ENCODE results near the gene OR9A2. TPM values are rescaled to one million over a fixed set of nuclear protein-coding genes. Genes with fewer than 3 reads are reported as not detected.

The OR9A2 gene
- total RNA-seq, 1 experiment from 2014 or later: not detected

GRCh38 chr7:143042790-143043271 is 15.9 kb upstream of the OR9A2 start:
- CTCF ChIA-PET: interaction anchor here (2.3 kb wide), 1 partner anchor 172 kb away, joined by 12 read pairs; no protein-coding TSS in a partner anchor

GRCh38 chr7:143042159-143042789 is 15.3 kb upstream of the OR9A2 start:
- Histone ChIP-seq H3K36me3 (ENCODE audit: control insufficient read depth, insufficient read depth, low read length) (no peaks in the 10 kb centered on the region), H3K9me3 (0 out of 2 replicates have a peak, but pooled peaks cover 3% of the 10 kb centered on the region), H3K4me1 (peaks cover 42% of the 10 kb centered on the region), H3K4me3 (ENCODE audit: low read depth, low read length) (no peak overlapping the region), H3K27me3 (replicated peaks; ENCODE audit: control insufficient read depth, insufficient read depth, low read length) (no peaks in the 10 kb centered on the region; the same call in 1 of the 2 replicates)
- intact Hi-C loops (cut with micrococcal nuclease; ENCODE audit: unreplicated experiment): no loop called here
- ChIA-PET POLR2A (no interaction called here), CTCF (interaction anchor here (2.3 kb wide), 1 partner anchor 173 kb away, joined by 12 read pairs; no protein-coding TSS in a partner anchor)
- peaks cover 38% of the 10 kb centered on the region for H3K4me1 Mint-ChIP-seq (ENCODE audit: low read depth, unreplicated experiment)
- H3K27ac Mint-ChIP-seq (ENCODE audit: unreplicated experiment): peak overlapping the region; percentile 79
- H3K36me3 Mint-ChIP-seq (ENCODE audit: insufficient read depth, unreplicated experiment): no peaks in the 10 kb centered on the region
- H3K9me3 Mint-ChIP-seq (ENCODE audit: unreplicated experiment): no peaks in the 10 kb centered on the region
- H3K27me3 Mint-ChIP-seq (ENCODE audit: insufficient read depth, unreplicated experiment): peaks cover 6% of the 10 kb centered on the region
- BruUV-seq (replicated peaks): no TSS peak
- H3K4me3 Mint-ChIP-seq (ENCODE audit: unreplicated experiment): peak overlapping the region; percentile 52
- DNase-seq: no peak
- TF ChIP-seq CTCF (IDR thresholded peaks at IDR 0.05; ENCODE audit: insufficient read depth in 1 of 2, low read depth in 1 of 2, low read length in 1 of 2, severe bottlenecking in 1 of 2, unreplicated experiment in 1 of 2): no peak

More at GRCh38 chr7:143042790-143043271, 15.9 kb upstream of the OR9A2 start:
- H3K36me3 ChIP-seq (ENCODE audit: control insufficient read depth, insufficient read depth, low read length): no peaks in the 10 kb centered on the region
- H3K9me3 Mint-ChIP-seq (ENCODE audit: unreplicated experiment): no peaks in the 10 kb centered on the region
- no TSS peak for BruUV-seq (replicated peaks)
- DNase-seq: peak; percentile 69 to 75
- POLR2A ChIA-PET: no interaction called here
- intact Hi-C loops (cut with micrococcal nuclease; ENCODE audit: unreplicated experiment): no loop called here
- peak overlapping the region; percentile 79 for H3K27ac Mint-ChIP-seq (ENCODE audit: unreplicated experiment)
- no peaks in the 10 kb centered on the region; the same call in 1 of the 2 replicates for H3K27me3 ChIP-seq (replicated peaks; ENCODE audit: control insufficient read depth, insufficient read depth, low read length)
- no peak overlapping the region for H3K4me3 ChIP-seq (ENCODE audit: low read depth, low read length)
- H3K4me1 Mint-ChIP-seq (ENCODE audit: low read depth, unreplicated experiment): peaks cover 38% of the 10 kb centered on the region
- 0 out of 2 replicates have a peak, but pooled peaks cover 3% of the 10 kb centered on the region for H3K9me3 ChIP-seq
- H3K36me3 Mint-ChIP-seq (ENCODE audit: insufficient read depth, unreplicated experiment): no peaks in the 10 kb centered on the region
- H3K4me1 ChIP-seq: peaks cover 42% of the 10 kb centered on the region
- TF ChIP-seq CTCF (IDR thresholded peaks at IDR 0.05; ENCODE audit: insufficient read depth in 1 of 2, low read depth in 1 of 2, low read length in 1 of 2, severe bottlenecking in 1 of 2, unreplicated experiment in 1 of 2): no peak
- peak overlapping the region; percentile 52 for H3K4me3 Mint-ChIP-seq (ENCODE audit: unreplicated experiment)
- H3K27me3 Mint-ChIP-seq (ENCODE audit: insufficient read depth, unreplicated experiment): peaks cover 6% of the 10 kb centered on the region

- ChIA-PET POLR2A (no interaction called here), CTCF (no interaction called here)
- H3K27me3 ChIP-seq (replicated peaks; ENCODE audit: control insufficient read depth, insufficient read depth, low read length): no peaks in the 10 kb centered on the region; the same call in 1 of the 2 replicates
These were observed 14.4 kb upstream of the OR9A2 start for GRCh38 chr7:143041346-143041745.

More at GRCh38 chr7:143041346-143041745, 14.4 kb upstream of the OR9A2 start:
- Histone ChIP-seq H3K4me1 (peaks cover 42% of the 10 kb centered on the region), H3K9me3 (0 out of 2 replicates have a peak, but pooled peaks cover 3% of the 10 kb centered on the region), H3K4me3 (ENCODE audit: low read depth, low read length) (no peak overlapping the region), H3K36me3 (ENCODE audit: control insufficient read depth, insufficient read depth, low read length) (no peaks in the 10 kb centered on the region)
- no peaks in the 10 kb centered on the region for H3K9me3 Mint-ChIP-seq (ENCODE audit: unreplicated experiment)
- no peak for TF ChIP-seq CTCF (IDR thresholded peaks at IDR 0.05; ENCODE audit: insufficient read depth in 1 of 2, low read depth in 1 of 2, low read length in 1 of 2, severe bottlenecking in 1 of 2, unreplicated experiment in 1 of 2)
- no peak overlapping the region for H3K27ac Mint-ChIP-seq (ENCODE audit: unreplicated experiment)
- intact Hi-C loops (cut with micrococcal nuclease; ENCODE audit: unreplicated experiment): no loop called here
- no peaks in the 10 kb centered on the region for H3K36me3 Mint-ChIP-seq (ENCODE audit: insufficient read depth, unreplicated experiment)
- peaks cover 38% of the 10 kb centered on the region for H3K4me1 Mint-ChIP-seq (ENCODE audit: low read depth, unreplicated experiment)
- DNase-seq: no peak
- no TSS peak for BruUV-seq (replicated peaks)
- peaks cover 5% of the 10 kb centered on the region for H3K27me3 Mint-ChIP-seq (ENCODE audit: insufficient read depth, unreplicated experiment)
- no peak overlapping the region for H3K4me3 Mint-ChIP-seq (ENCODE audit: unreplicated experiment)

All from Caco-2 (cell line).